Measurements from ENCODE around the gene CLCN4. TPM values are rescaled to one million over a fixed set of nuclear protein-coding genes. Genes with fewer than 3 reads are reported as not detected.

Gene CLCN4
- total and polyA plus RNA-seq, 12 donors, result 1.2 to 13.9 (median 4.1) TPM

DNA sequence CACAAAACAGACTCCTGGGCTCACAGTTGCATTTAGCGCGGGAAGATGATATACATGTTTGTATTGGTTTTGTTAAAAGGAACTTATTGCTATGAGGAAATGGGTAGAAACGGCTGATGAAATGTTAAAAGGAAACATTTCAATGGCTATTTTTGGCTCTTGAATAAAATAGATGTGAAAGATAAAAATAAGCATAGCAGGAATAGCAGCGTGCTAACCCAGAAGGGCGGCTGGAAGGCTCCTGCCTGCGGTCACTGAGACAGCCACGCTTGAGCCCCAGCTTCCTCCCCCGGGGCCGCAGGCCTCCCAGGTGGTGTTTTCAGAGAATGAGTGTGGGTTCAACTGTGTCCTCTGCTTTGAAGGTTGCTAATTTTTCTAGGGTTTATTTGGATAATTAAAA, 35.0 kb upstream of the CLCN4 start:
- 63 to 80% (median 78%) methylated on average over 8 to 9 of the region's 9 CpGs for WGBS, 4 donors
- Histone ChIP-seq H3K27me3 (no peaks in the 10 kb centered on the region), H3K4me1 (replicated peaks in 1 of 2) (peaks cover 0 to 5% of the 10 kb centered on the region in 2 donors), H3K27ac (no peak overlapping the region), H3K36me3 (replicated peaks in 1 of 2) (peaks cover 0 to 14% of the 10 kb centered on the region in 2 donors), H3K4me3 (no peak overlapping the region), H3K9me3 (replicated peaks in 1 of 3) (no peaks in the 10 kb centered on the region)
- no peak for DNase-seq
- intact Hi-C loops (cut with DNase I), result loop anchor here in 1 of 2 donors (10.0 kb wide), 1 partner anchor 237 kb away; no protein-coding TSS in a partner anchor
- TF ChIP-seq POLR2A (IDR thresholded peaks at IDR 0.05), result no peak
- TF ChIP-seq, protein P1, sequence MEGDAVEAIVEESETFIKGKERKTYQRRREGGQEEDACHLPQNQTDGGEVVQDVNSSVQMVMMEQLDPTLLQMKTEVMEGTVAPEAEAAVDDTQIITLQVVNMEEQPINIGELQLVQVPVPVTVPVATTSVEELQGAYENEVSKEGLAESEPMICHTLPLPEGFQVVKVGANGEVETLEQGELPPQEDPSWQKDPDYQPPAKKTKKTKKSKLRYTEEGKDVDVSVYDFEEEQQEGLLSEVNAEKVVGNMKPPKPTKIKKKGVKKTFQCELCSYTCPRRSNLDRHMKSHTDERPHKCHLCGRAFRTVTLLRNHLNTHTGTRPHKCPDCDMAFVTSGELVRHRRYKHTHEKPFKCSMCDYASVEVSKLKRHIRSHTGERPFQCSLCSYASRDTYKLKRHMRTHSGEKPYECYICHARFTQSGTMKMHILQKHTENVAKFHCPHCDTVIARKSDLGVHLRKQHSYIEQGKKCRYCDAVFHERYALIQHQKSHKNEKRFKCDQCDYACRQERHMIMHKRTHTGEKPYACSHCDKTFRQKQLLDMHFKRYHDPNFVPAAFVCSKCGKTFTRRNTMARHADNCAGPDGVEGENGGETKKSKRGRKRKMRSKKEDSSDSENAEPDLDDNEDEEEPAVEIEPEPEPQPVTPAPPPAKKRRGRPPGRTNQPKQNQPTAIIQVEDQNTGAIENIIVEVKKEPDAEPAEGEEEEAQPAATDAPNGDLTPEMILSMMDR (IDR thresholded peaks at IDR 0.05), result no peak

DNA sequence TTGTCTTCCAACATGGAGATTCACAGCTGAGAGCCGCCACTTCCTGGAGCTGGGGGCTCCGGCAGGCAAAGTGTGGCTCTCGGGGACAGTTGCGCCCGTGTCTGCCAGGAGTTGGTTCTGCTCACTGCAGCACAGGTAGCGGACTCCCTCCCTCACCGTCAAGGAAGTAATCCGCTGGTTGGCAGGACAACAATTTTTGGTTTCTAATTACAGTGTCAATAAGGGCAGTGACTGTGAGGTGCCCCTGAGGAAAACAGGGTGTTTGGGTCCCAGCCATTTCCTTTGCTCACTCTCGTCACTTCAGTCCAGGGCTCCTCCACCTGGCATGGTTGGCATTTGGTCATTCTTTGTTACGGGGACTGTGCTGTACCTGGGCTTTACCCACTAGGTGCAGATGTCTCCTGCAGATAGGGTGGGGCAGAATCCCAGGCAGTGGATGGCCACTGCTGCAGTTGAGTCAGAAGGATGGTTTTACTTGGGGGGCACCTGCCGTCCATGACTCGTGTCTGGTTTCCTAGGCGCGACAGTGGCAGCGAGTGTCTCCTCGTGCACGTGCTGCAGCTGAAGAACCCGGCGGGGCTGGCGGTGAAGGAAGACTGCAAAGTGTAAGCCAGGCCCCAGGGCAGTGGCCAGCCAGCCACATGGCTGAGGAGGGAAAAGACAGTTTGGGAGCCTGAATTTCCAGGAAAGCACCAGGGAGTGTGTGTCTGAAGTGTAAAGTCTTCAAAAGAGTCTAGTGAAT, 32.1 kb upstream of the CLCN4 start:
- Histone ChIP-seq H3K36me3 (replicated peaks in 1 of 2) (peaks cover 0 to 20% of the 10 kb centered on the region in 2 donors), H3K4me1 (replicated peaks in 1 of 2) (peaks cover 0 to 5% of the 10 kb centered on the region in 2 donors), H3K27ac (no peak overlapping the region), H3K27me3 (no peaks in the 10 kb centered on the region), H3K4me3 (no peak overlapping the region), H3K9me3 (replicated peaks in 1 of 3) (no peaks in the 10 kb centered on the region)
- intact Hi-C loops (cut with DNase I), result loop anchor here in 1 of 2 donors (10.0 kb wide), 1 partner anchor 240 kb away; no protein-coding TSS in a partner anchor
- WGBS, 4 donors, result 92 to 95% (median 95%) methylated on average over 6 to 20 of the region's 20 CpGs
- no peak for DNase-seq
- TF ChIP-seq, protein P1 (IDR thresholded peaks at IDR 0.05), result no peak
- TF ChIP-seq POLR2A (IDR thresholded peaks at IDR 0.05), result no peak

DNA sequence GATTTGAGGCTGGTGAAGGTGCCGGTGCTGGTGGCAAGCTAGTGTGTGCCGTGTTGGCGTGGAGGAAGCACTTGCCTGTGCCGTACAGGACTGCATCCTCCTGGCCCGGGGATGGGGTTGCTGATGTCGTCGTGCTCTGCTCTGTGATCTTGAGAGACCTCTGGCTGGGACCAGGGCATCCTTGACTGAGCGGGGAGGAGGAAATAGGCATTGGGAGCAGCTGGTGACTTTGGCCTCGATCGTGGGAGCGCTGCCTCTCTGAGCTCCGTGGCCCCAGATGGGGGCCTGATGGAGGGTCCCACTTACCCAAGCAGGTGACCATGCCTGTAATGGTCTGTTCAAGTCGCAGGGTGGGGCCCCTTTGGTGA, 31.5 kb upstream of the CLCN4 start:
- Histone ChIP-seq H3K9me3 (replicated peaks in 1 of 3) (no peaks in the 10 kb centered on the region), H3K36me3 (replicated peaks in 1 of 2) (peaks cover 0 to 26% of the 10 kb centered on the region in 2 donors), H3K27me3 (no peaks in the 10 kb centered on the region), H3K4me3 (no peak overlapping the region), H3K4me1 (replicated peaks in 1 of 2) (peaks cover 0 to under 1% of the 10 kb centered on the region in 2 donors), H3K27ac (no peak overlapping the region)
- intact Hi-C loops (cut with DNase I), result loop anchor here in 1 of 2 donors (10.0 kb wide), 1 partner anchor 240 kb away; no protein-coding TSS in a partner anchor
- no peak for TF ChIP-seq POLR2A (IDR thresholded peaks at IDR 0.05)
- TF ChIP-seq, protein P1 (IDR thresholded peaks at IDR 0.05), result no peak
- 73 to 95% (median 89%) methylated on average over 8 to 13 of the region's 13 CpGs; no CpG with 5 or more reads in 1 of the 4 donors for WGBS, 4 donors
- no peak for DNase-seq

DNA sequence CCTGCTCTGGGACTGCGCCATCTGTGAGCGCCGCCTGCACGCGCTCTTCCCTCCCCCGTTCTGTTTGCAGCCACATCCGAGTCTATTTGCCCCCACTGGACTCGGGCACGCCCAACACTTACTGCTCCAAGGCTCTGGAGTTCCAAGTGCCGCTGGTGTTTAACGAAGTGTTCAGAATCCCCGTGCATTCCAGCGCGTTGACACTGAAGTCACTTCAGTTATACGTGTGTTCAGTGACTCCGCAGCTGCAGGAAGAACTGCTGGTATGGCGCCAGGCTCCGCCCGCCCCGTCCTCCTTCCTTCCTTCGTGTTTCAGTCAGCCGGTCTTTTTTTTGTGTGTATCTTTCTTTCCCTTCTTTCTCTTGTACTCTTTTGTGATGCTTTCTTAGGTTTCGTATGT, 30.7 kb upstream of the CLCN4 start:
- Histone ChIP-seq H3K4me1 (replicated peaks in 1 of 2) (no peaks in the 10 kb centered on the region), H3K27ac (no peak overlapping the region), H3K9me3 (replicated peaks in 1 of 3) (no peaks in the 10 kb centered on the region), H3K36me3 (replicated peaks in 1 of 2) (peaks cover 0 to 26% of the 10 kb centered on the region in 2 donors), H3K27me3 (no peaks in the 10 kb centered on the region), H3K4me3 (no peak overlapping the region)
- DNase-seq, result no peak
- TF ChIP-seq, protein P1 (IDR thresholded peaks at IDR 0.05), result no peak
- no peak for TF ChIP-seq POLR2A (IDR thresholded peaks at IDR 0.05)
- WGBS, 4 donors, result 84 to 92% (median 88%) methylated on average over 23 of the region's 23 CpGs
- intact Hi-C loops (cut with DNase I), result loop anchor here in 1 of 2 donors (10.0 kb wide), 1 partner anchor 241 kb away; no protein-coding TSS in a partner anchor

Data from adrenal gland (tissue), 12 donors.